Type B pancreatic cell (in vitro differentiated cells): Measurements from ENCODE around the gene PNPLA1. TPM values are rescaled to one million over a fixed set of nuclear protein-coding genes. Genes with fewer than 3 reads are reported as not detected.

Experiments used
- DNase-seq: peaks from one replicate; pipeline ENCODE4 v3.0.0; 2021; ENCODE audit warnings: mixed read lengths; ENCODE audit not compliant: unreplicated experiment; ENCODE audit errors: extremely low spot score
- H3K27ac Mint-ChIP-seq: 2 replicates; pipeline ENCODE4 v1.8.0; 2021; ENCODE audit warnings: mild to moderate bottlenecking, mixed read lengths
- H3K27me3 Mint-ChIP-seq: 2 replicates; pipeline ENCODE4 v1.8.0; 2021; ENCODE audit warnings: mixed read lengths
- H3K36me3 Mint-ChIP-seq: 2 replicates; pipeline ENCODE4 v1.8.0; 2021; ENCODE audit warnings: mixed read lengths
- H3K4me1 Mint-ChIP-seq: one replicate; pipeline ENCODE4 v1.8.0; 2021; ENCODE audit warnings: mixed read lengths; ENCODE audit not compliant: unreplicated experiment
- H3K4me3 Mint-ChIP-seq: 2 replicates; pipeline ENCODE4 v1.8.0; 2021; ENCODE audit warnings: mild to moderate bottlenecking, mixed read lengths
- H3K9me3 Mint-ChIP-seq: 2 replicates; pipeline ENCODE4 v1.8.0; 2021; ENCODE audit warnings: mixed read lengths
- total RNA-seq: library from RNA; stranded (reverse); gene quantifications from 2 replicates; pipeline ENCODE4 v1.2.1, GENCODE V29; 2021; ENCODE audit warnings: low replicate concordance
- TF ChIP-seq, protein P1 (sequence below): fragments of 200-600 bp; sonication (generic); conservative IDR thresholded peaks from 2 replicates; pipeline ENCODE4 v1.5.0; 2021; ENCODE audit warnings: antibody characterized with exemption, mild to moderate bottlenecking

PNPLA1 gene
- total RNA-seq, 1 donor from 2014 or later = 0.12 TPM

GRCh38 chr6:36333931-36334725 is 64.3 kb downstream of the PNPLA1 start:
- TF ChIP-seq, protein P1, sequence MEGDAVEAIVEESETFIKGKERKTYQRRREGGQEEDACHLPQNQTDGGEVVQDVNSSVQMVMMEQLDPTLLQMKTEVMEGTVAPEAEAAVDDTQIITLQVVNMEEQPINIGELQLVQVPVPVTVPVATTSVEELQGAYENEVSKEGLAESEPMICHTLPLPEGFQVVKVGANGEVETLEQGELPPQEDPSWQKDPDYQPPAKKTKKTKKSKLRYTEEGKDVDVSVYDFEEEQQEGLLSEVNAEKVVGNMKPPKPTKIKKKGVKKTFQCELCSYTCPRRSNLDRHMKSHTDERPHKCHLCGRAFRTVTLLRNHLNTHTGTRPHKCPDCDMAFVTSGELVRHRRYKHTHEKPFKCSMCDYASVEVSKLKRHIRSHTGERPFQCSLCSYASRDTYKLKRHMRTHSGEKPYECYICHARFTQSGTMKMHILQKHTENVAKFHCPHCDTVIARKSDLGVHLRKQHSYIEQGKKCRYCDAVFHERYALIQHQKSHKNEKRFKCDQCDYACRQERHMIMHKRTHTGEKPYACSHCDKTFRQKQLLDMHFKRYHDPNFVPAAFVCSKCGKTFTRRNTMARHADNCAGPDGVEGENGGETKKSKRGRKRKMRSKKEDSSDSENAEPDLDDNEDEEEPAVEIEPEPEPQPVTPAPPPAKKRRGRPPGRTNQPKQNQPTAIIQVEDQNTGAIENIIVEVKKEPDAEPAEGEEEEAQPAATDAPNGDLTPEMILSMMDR = no peak
- Mint-ChIP-seq H3K27me3 (peaks cover 23% of the 10 kb centered on the region), H3K27ac (peak overlapping the region; percentile 81), H3K4me1 (peaks cover 22% of the 10 kb centered on the region), H3K36me3 (no peaks in the 10 kb centered on the region), H3K9me3 (no peaks in the 10 kb centered on the region), H3K4me3 (peak overlapping the region; percentile 71)
- no peak for DNase-seq

- Mint-ChIP-seq H3K4me3 (peak overlapping the region; percentile 71), H3K4me1 (peaks cover 25% of the 10 kb centered on the region), H3K36me3 (no peaks in the 10 kb centered on the region), H3K27me3 (peaks cover 31% of the 10 kb centered on the region), H3K9me3 (no peaks in the 10 kb centered on the region), H3K27ac (peak overlapping the region; percentile 81)
- DNase-seq = no peak
- TF ChIP-seq, protein P1 = no peak
These were observed 65.1 kb downstream of the PNPLA1 start for GRCh38 chr6:36334832-36335459.

DNA sequence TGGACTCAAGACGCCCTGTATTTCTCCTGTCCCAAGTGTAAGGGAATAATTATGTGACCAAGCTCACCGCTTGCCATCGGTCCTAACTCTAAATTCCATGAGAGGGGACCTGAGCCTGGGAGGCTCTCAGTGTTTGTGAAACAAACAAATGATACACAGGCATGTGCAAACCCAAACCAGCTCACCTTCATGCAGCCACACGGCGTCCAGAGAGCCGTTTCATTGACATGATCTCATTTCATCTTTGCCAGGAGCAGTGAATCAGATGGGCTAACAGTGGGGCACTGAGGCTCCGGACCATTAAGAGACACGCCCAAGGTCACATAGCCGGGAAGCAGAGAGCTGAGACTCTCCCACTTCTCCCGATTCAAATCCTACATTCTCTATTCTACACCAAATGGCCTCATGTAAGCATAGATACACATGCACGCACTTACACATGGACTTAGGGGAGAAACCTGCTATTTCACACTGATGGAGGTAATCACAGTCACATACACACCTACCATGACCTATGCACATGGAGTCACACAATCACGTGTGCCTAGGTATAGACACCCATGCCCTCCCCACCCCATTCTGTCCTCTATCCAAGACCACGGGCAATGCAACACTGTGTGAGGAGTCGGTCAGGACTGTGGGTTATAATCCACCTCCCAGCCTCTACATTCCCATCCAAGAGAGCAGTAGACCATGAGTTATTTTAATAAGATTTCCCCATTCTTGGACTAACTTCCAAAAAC is 65.8 kb downstream of the PNPLA1 start:
- Mint-ChIP-seq H3K4me3 (peak overlapping the region; percentile 71), H3K27me3 (peaks cover 37% of the 10 kb centered on the region), H3K4me1 (peaks cover 32% of the 10 kb centered on the region), H3K36me3 (no peaks in the 10 kb centered on the region), H3K27ac (peak overlapping the region; percentile 81), H3K9me3 (no peaks in the 10 kb centered on the region)
- TF ChIP-seq, protein P1 = no peak
- DNase-seq = no peak

DNA sequence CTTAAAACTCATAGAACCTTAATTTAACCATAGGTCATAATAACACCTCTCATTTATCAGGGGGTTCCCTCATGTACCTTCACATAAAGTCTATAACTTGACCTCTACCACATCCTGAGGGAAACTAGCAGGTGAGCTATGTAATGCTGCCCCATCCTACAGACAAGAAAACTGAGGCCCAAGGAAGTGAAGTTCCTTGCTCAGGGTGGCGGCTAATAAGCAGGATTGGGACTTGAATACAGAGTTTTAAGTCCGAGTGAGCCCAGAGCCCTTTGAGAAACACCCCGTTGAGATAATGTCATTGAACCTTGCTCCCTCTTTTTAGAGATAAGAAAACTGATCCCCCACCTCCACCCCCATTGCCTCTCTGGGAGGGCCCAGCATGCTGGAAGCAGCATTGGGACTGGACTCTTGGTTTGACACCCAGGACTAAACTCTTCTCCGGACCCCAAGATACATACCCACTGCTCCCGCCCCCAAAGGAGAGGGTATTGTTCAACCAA is 66.4 kb downstream of the PNPLA1 start:
- H3K9me3 Mint-ChIP-seq = no peaks in the 10 kb centered on the region
- peaks cover 36% of the 10 kb centered on the region for H3K4me1 Mint-ChIP-seq
- no peak overlapping the region for H3K4me3 Mint-ChIP-seq
- TF ChIP-seq, protein P1 = no peak
- no peaks in the 10 kb centered on the region for H3K36me3 Mint-ChIP-seq
- peaks cover 41% of the 10 kb centered on the region for H3K27me3 Mint-ChIP-seq
- peak overlapping the region; percentile 59 for H3K27ac Mint-ChIP-seq
- no peak for DNase-seq

DNA sequence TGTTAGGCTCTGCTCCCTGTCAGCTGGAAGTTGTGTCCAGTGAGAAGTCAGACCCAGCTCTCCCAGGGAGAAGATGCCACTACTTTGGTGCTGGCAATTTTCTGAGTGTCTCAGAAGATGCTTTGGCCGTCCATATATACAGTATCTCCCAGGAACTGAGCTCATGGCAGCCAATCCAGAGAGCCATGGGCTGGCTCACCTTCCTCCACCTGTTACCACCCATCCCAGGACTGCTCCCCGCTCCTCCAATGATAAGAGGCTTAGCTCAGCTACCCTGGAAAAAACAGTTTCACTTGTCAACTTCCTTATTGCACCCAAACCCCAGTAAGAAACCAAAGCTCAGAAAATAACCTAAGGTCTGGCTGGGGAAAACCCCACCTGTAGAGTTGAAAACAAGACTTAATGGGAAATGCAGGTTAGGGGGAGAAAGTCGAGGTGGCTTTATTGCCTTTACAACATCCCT is 67.0 kb downstream of the PNPLA1 start, which contains the start of gene BNIP5:
TSS of gene BNIP5 (minus strand) at position 110 of the 463 bp plus-strand sequence. CDS start 6,198 bp downstream, outside the sequence.
- H3K27me3 Mint-ChIP-seq = peaks cover 41% of the 10 kb centered on the region
- TF ChIP-seq, protein P1 = no peak
- peak within 1 kb of the TSS; percentile 71 for H3K4me3 Mint-ChIP-seq
- DNase-seq = no peak
- H3K9me3 Mint-ChIP-seq = no peaks in the 10 kb centered on the region
- H3K4me1 Mint-ChIP-seq = peaks cover 36% of the 10 kb centered on the region
- no peaks in the 10 kb centered on the region for H3K36me3 Mint-ChIP-seq
- peak within 1 kb of the TSS; percentile 81 for H3K27ac Mint-ChIP-seq
